Parathyroid adenoma (tissue), 2 donors: ENCODE results near the gene COL5A3.

Source experiments
- H2AFZ ChIP-seq: fragments of 300-600 bp; sonication (generic); one replicate; pipeline ENCODE4 v1.7.0; 2017; ENCODE audit warnings: antibody characterized with exemption, mild to moderate bottlenecking
- H3K27ac ChIP-seq: fragments of 300-600 bp; sonication (generic); one replicate; pipeline ENCODE4 v1.7.0; 2017
- H3K27me3 ChIP-seq: fragments of 300-600 bp; sonication (generic); one replicate; pipeline ENCODE4 v1.7.0; 2017; ENCODE audit warnings: low read length; ENCODE audit not compliant: control insufficient read depth, insufficient read depth
- H3K36me3 ChIP-seq: fragments of 300-600 bp; sonication (generic); one replicate; pipeline ENCODE4 v1.7.0; 2017; ENCODE audit warnings: low read length; ENCODE audit not compliant: control insufficient read depth, insufficient read depth
- H3K4me1 ChIP-seq: fragments of 300-600 bp; sonication (generic); one replicate; pipeline ENCODE4 v1.7.0; 2017; ENCODE audit warnings: control low read depth
- H3K4me2 ChIP-seq: fragments of 300-600 bp; sonication (generic); one replicate; pipeline ENCODE4 v1.7.0; 2017; ENCODE audit warnings: low read length
- H3K4me3 ChIP-seq: fragments of 300-600 bp; sonication (generic); one replicate; pipeline ENCODE4 v1.7.0; 2017; ENCODE audit warnings: low read depth, low read length
- H3K79me2 ChIP-seq: fragments of 300-600 bp; sonication (generic); one replicate; pipeline ENCODE4 v1.7.0; 2017; ENCODE audit warnings: control low read depth
- H3K9ac ChIP-seq: fragments of 300-600 bp; sonication (generic); one replicate; pipeline ENCODE4 v1.7.0; 2017; ENCODE audit warnings: mild to moderate bottlenecking
- H3K9me3 ChIP-seq: fragments of 300-600 bp; sonication (generic); one replicate; pipeline ENCODE4 v1.7.0; 2017; ENCODE audit warnings: low read length; ENCODE audit not compliant: control insufficient read depth
- TF ChIP-seq, protein P1 (sequence below): fragments of 300-600 bp; sonication (generic); IDR thresholded peaks from one replicate; pipeline ENCODE4 v1.7.0; 2017; ENCODE audit warnings: antibody characterized with exemption, mild to moderate bottlenecking
- donor health status: primary hyperparathyroidism.

Gene COL5A3

GRCh38 chr19:10043286-10043927 is 33.1 kb upstream of the COL5A3 start:
- Histone ChIP-seq H3K36me3 (no peaks in the 10 kb centered on the region), H3K4me1 (no peaks in the 10 kb centered on the region), H3K79me2 (no peaks in the 10 kb centered on the region), H3K27me3 (no peaks in the 10 kb centered on the region), H2AFZ (no peak overlapping the region), H3K9ac (no peak overlapping the region), H3K4me2 (no peak overlapping the region), H3K4me3 (no peak overlapping the region), H3K27ac (no peak overlapping the region), H3K9me3 (no peaks in the 10 kb centered on the region)
- TF ChIP-seq, protein P1, sequence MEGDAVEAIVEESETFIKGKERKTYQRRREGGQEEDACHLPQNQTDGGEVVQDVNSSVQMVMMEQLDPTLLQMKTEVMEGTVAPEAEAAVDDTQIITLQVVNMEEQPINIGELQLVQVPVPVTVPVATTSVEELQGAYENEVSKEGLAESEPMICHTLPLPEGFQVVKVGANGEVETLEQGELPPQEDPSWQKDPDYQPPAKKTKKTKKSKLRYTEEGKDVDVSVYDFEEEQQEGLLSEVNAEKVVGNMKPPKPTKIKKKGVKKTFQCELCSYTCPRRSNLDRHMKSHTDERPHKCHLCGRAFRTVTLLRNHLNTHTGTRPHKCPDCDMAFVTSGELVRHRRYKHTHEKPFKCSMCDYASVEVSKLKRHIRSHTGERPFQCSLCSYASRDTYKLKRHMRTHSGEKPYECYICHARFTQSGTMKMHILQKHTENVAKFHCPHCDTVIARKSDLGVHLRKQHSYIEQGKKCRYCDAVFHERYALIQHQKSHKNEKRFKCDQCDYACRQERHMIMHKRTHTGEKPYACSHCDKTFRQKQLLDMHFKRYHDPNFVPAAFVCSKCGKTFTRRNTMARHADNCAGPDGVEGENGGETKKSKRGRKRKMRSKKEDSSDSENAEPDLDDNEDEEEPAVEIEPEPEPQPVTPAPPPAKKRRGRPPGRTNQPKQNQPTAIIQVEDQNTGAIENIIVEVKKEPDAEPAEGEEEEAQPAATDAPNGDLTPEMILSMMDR = no peak

GRCh38 chr19:10037809-10038208 is 27.5 kb upstream of the COL5A3 start:
- H3K9ac ChIP-seq = no peak overlapping the region
- H3K27me3 ChIP-seq = no peaks in the 10 kb centered on the region
- no peaks in the 10 kb centered on the region for H3K9me3 ChIP-seq
- TF ChIP-seq, protein P1 = no peak
- H2AFZ ChIP-seq = no peak overlapping the region
- no peaks in the 10 kb centered on the region for H3K4me1 ChIP-seq
- no peaks in the 10 kb centered on the region for H3K36me3 ChIP-seq
- H3K27ac ChIP-seq = no peak overlapping the region
- no peaks in the 10 kb centered on the region for H3K79me2 ChIP-seq
- no peak overlapping the region for H3K4me3 ChIP-seq
- no peak overlapping the region for H3K4me2 ChIP-seq

- Histone ChIP-seq H3K9me3 (no peaks in the 10 kb centered on the region), H3K9ac (no peak overlapping the region), H2AFZ (no peak overlapping the region), H3K4me3 (no peak overlapping the region), H3K27ac (no peak overlapping the region), H3K4me1 (no peaks in the 10 kb centered on the region), H3K4me2 (no peak overlapping the region), H3K27me3 (no peaks in the 10 kb centered on the region), H3K79me2 (no peaks in the 10 kb centered on the region), H3K36me3 (no peaks in the 10 kb centered on the region)
- TF ChIP-seq, protein P1 = no peak
Measured at GRCh38 chr19:10037367-10037766, 27.1 kb upstream of the COL5A3 start.

DNA sequence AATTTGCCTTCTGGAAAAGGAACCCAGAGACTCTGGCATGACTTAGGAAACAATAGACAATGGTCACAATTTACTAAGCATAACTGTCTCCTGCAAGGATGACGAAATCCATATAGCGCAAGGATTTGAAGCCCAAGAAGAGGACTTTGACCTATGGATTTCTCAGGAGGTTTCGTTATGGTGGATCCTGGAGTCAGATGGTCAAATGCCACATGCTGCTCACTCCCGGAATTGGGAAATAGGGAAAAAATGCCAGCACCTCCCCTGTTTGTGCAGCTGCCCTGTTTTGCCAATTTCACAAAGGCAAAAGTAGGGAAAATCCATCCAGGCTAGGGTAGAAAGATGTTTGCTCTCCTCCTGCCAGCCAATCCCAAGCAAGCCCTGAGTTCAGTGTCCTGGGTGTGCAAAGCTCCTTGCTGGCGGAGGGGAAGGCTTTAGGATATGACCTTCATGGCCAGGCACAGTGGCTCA is 26.3 kb upstream of the COL5A3 start:
- Histone ChIP-seq H3K36me3 (no peaks in the 10 kb centered on the region), H3K9ac (no peak overlapping the region), H2AFZ (no peak overlapping the region), H3K4me2 (no peak overlapping the region), H3K27me3 (no peaks in the 10 kb centered on the region), H3K79me2 (no peaks in the 10 kb centered on the region), H3K27ac (no peak overlapping the region), H3K4me1 (no peaks in the 10 kb centered on the region), H3K4me3 (no peak overlapping the region), H3K9me3 (no peaks in the 10 kb centered on the region)
- TF ChIP-seq, protein P1 = no peak

DNA sequence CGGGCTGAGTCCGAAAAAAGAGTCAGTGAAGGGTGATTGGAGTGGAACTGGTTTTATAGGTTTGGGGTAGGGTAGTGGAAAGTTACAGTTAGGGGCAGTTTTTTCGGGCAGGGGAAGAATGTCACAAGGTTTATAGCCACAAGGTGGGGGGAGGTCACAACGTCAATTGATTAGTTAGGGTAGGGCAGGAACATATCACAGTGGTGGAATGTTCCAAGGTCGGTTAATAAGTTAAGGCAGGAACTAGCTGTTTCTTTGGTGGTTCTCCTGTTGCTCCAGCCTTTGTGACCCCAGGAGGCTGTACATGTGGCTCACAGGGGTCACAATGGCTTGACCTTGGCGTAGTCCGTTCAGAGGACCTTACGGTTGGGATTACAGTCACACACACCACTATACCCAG is 23.3 kb upstream of the COL5A3 start:
- no peaks in the 10 kb centered on the region for H3K79me2 ChIP-seq
- H3K36me3 ChIP-seq = no peaks in the 10 kb centered on the region
- no peaks in the 10 kb centered on the region for H3K27me3 ChIP-seq
- TF ChIP-seq, protein P1 = no peak
- H3K27ac ChIP-seq = no peak overlapping the region
- H3K9ac ChIP-seq = no peak overlapping the region
- no peak overlapping the region for H2AFZ ChIP-seq
- no peak overlapping the region for H3K4me2 ChIP-seq
- no peak overlapping the region for H3K4me3 ChIP-seq
- no peaks in the 10 kb centered on the region for H3K4me1 ChIP-seq
- H3K9me3 ChIP-seq = no peaks in the 10 kb centered on the region
